SK-N-SH (cell line): ENCODE results near the gene AGBL4. TPM values are rescaled to one million over a fixed set of nuclear protein-coding genes. Genes with fewer than 3 reads are reported as not detected.

Experiments
- CTCF ChIA-PET: fragments of 300-600, 350-600 bp; formaldehyde crosslinking; extraction: SDS; loops from one replicate; lab custom pipeline; 2021; lab: Yijun Ruan, JAX
- POLR2A ChIA-PET: fragments of 350-600 bp; sonication (Branson Sonifier 250); formaldehyde crosslinking; extraction: SDS; loops from one replicate; lab custom pipeline; 2020; ENCODE audit warnings: antibody characterized with exemption, inconsistent platforms; lab: Yijun Ruan, JAX
- DNase-seq: peaks from one replicate; pipeline ENCODE4 v3.0.0; 2012
- H2AFZ ChIP-seq: fragments of 200-600 bp; sonication (generic); 2 replicates; pipeline ENCODE4 v1.8.1; 2016; ENCODE audit warnings: antibody characterized with exemption, mild to moderate bottlenecking, low read depth
- H3F3A ChIP-seq: fragments of 200-600 bp; sonication (generic); replicated peaks from 2 replicates; pipeline ENCODE3; 2016; ENCODE audit warnings: antibody characterized with exemption, mild to moderate bottlenecking; ENCODE audit not compliant: insufficient read depth
- H3K27ac ChIP-seq, 2 experiments: fragments of 200-500 bp in 1 of 2; fragments of 200-600 bp in 1 of 2; sonication (Bioruptor generic) in 1 of 2; sonication (generic), shearing (Covaris generic) in 1 of 2; 2 replicates each; pipeline versions ENCODE4 v1.5.1 to v1.6.1; 2014 to 2016; ENCODE audit warnings: low read depth in 2 of 2, inconsistent platforms in 1 of 2, low read length in 1 of 2, mild to moderate bottlenecking in 1 of 2, mixed read lengths in 1 of 2
- H3K27me3 ChIP-seq: fragments of 200-600 bp; sonication (generic), shearing (Covaris generic); 2 replicates; pipeline ENCODE4 v1.6.1; 2016; ENCODE audit warnings: mixed run types; ENCODE audit not compliant: insufficient read depth
- H3K36me3 ChIP-seq, 2 experiments: fragments of 200-500 bp in 1 of 2; fragments of 200-600 bp in 1 of 2; sonication (Bioruptor generic) in 1 of 2; sonication (generic) in 1 of 2; replicated peaks in 1 of 2; 2 replicates each; pipeline versions ENCODE3 to v1.5.1; 2014 to 2016; ENCODE audit warnings: low read length in 1 of 2, mild to moderate bottlenecking in 1 of 2; ENCODE audit not compliant: insufficient read depth in 2 of 2, control insufficient read depth in 1 of 2
- H3K4me1 ChIP-seq, 2 experiments: fragments of 200-500 bp in 1 of 2; fragments of 200-600 bp in 1 of 2; sonication (Bioruptor generic) in 1 of 2; sonication (generic), shearing (Covaris generic) in 1 of 2; 2 replicates each; pipeline versions ENCODE4 v1.5.1 to v1.6.1; 2014 to 2016; ENCODE audit warnings: low read depth in 1 of 2, low read length in 1 of 2, mixed run types in 1 of 2; ENCODE audit not compliant: insufficient read depth in 2 of 2, control insufficient read depth in 1 of 2
- H3K4me2 ChIP-seq: fragments of 200-600 bp; sonication (generic), shearing (Covaris generic); 2 replicates; pipeline ENCODE4 v1.6.1; 2017; ENCODE audit warnings: mixed run types
- H3K4me3 ChIP-seq, 2 experiments: fragments of 200-500 bp in 1 of 2; fragments of 200-600 bp in 1 of 2; sonication (Bioruptor generic) in 1 of 2; sonication (generic), shearing (Covaris generic) in 1 of 2; 2 replicates each; pipeline versions ENCODE4 v1.5.1 to v1.8.1; 2014 to 2016; ENCODE audit warnings: low read depth in 2 of 2, inconsistent platforms in 1 of 2, low read length in 1 of 2, mild to moderate bottlenecking in 1 of 2, mixed read lengths in 1 of 2, moderate library complexity in 1 of 2
- H3K79me2 ChIP-seq: fragments of 200-600 bp; sonication (generic); 2 replicates; pipeline ENCODE4 v1.8.1; 2017; ENCODE audit warnings: mild to moderate bottlenecking; ENCODE audit not compliant: insufficient read depth
- H3K9ac ChIP-seq: fragments of 200-600 bp; sonication (generic); 2 replicates; pipeline ENCODE4 v1.6.1; 2017; ENCODE audit warnings: mixed run types
- H3K9me2 ChIP-seq: fragments of 200-600 bp; sonication (generic); 2 replicates; pipeline ENCODE4 v1.6.1; 2017; ENCODE audit warnings: mixed run types
- H3K9me3 ChIP-seq: fragments of 200-600 bp; sonication (generic); 2 replicates; pipeline ENCODE4 v1.6.1; 2017; ENCODE audit warnings: mixed run types, mild to moderate bottlenecking, moderate library complexity
- H4K20me1 ChIP-seq: fragments of 200-600 bp; sonication (generic); 2 replicates; pipeline ENCODE4 v1.6.1; 2017; ENCODE audit warnings: mild to moderate bottlenecking, mixed run types; ENCODE audit not compliant: insufficient read depth
- CHD2 ChIP-seq: fragments of 150-350 bp; IDR thresholded peaks from 2 replicates; pipeline ENCODE4 v1.6.1; 2018; ENCODE audit warnings: low read length; ENCODE audit not compliant: partially characterized antibody
- ELF1 ChIP-seq: IDR thresholded peaks from 2 replicates; pipeline ENCODE4 v1.4.0; 2012
- EP300 ChIP-seq, 2 experiments: IDR thresholded peaks; 2 replicates each; pipeline versions ENCODE4 v1.4.0 to v1.6.1; 2012; ENCODE audit warnings: borderline replicate concordance in 1 of 2, low read depth in 1 of 2, low read length in 1 of 2
- EZH2phosphoT487 ChIP-seq: fragments of 200-600 bp; sonication (generic); IDR thresholded peaks from 2 replicates; pipeline ENCODE4 v1.6.1; 2017; ENCODE audit warnings: low read depth, mixed run types, mild to moderate bottlenecking, antibody characterized with exemption, moderate library complexity, borderline replicate concordance
- FOXM1 ChIP-seq: IDR thresholded peaks from 2 replicates; pipeline ENCODE4 v1.4.0; 2012; ENCODE audit warnings: low read depth, mild to moderate bottlenecking
- GABPA ChIP-seq: IDR thresholded peaks from 2 replicates; pipeline ENCODE4 v1.4.0; 2012; ENCODE audit warnings: low read depth, mild to moderate bottlenecking
- NFIC ChIP-seq: IDR thresholded peaks from 2 replicates; pipeline ENCODE4 v1.4.0; 2012; ENCODE audit warnings: borderline replicate concordance
- POLR2AphosphoS5 ChIP-seq: IDR thresholded peaks from 2 replicates; pipeline ENCODE4 v1.6.1; 2012; ENCODE audit warnings: low read depth, low read length
- RAD21 ChIP-seq: IDR thresholded peaks from 2 replicates; pipeline ENCODE4 v1.6.1; 2012; ENCODE audit warnings: mild to moderate bottlenecking, low read length
- RFX5 ChIP-seq: IDR thresholded peaks from 2 replicates; pipeline ENCODE4 v1.6.1; 2012; ENCODE audit warnings: mild to moderate bottlenecking, improper control_type of control experiment, low read length
- RXRA ChIP-seq: IDR thresholded peaks from 2 replicates; pipeline ENCODE4 v1.4.0; 2012; ENCODE audit warnings: low read depth, mild to moderate bottlenecking, borderline replicate concordance
- SIN3A ChIP-seq: IDR thresholded peaks from 2 replicates; pipeline ENCODE4 v1.6.1; 2012; ENCODE audit warnings: low read depth, mild to moderate bottlenecking, low read length, moderate library complexity, borderline replicate concordance
- TEAD4 ChIP-seq: IDR thresholded peaks from 2 replicates; pipeline ENCODE4 v1.4.0; 2012; ENCODE audit warnings: mild to moderate bottlenecking, borderline replicate concordance; ENCODE audit not compliant: insufficient read depth
- WGBS: methylation state at CpG from one replicate; pipeline ENCODE4 v1.1.6; 2017; ENCODE audit warnings: low lambda C conversion rate; 5-methylcytosine and 5-hydroxymethylcytosine counted together
- polyA plus RNA-seq, 3 experiments: library from polyadenylated mRNA; depleted of rRNA; stranded (reverse); fragments of >200 nt; gene quantifications; 2 replicates each; pipeline ENCODE4 v1.2.3, GENCODE V29; 2012
- TF ChIP-seq, protein P1 (sequence below): IDR thresholded peaks from 2 replicates; pipeline ENCODE4 v1.6.1; 2012; ENCODE audit warnings: mild to moderate bottlenecking, low read depth, low read length, moderate library complexity
- TF ChIP-seq, protein P2 (sequence below): IDR thresholded peaks from 2 replicates; pipeline ENCODE4 v1.4.0; 2012; ENCODE audit warnings: low read depth
- TF ChIP-seq, protein P3 (sequence below): fragments of 150-350 bp; IDR thresholded peaks from 2 replicates; pipeline ENCODE4 v1.6.1; 2016; ENCODE audit warnings: mild to moderate bottlenecking, low read depth, low read length

The AGBL4 gene
- polyA plus RNA-seq, 1 of the 3 experiments (the other 2 are of a cell fraction) = 0.07 TPM

GRCh38 chr1:48588061-48588460, 1435.7 kb downstream of the AGBL4 start (continued):
- TF ChIP-seq, protein P1, sequence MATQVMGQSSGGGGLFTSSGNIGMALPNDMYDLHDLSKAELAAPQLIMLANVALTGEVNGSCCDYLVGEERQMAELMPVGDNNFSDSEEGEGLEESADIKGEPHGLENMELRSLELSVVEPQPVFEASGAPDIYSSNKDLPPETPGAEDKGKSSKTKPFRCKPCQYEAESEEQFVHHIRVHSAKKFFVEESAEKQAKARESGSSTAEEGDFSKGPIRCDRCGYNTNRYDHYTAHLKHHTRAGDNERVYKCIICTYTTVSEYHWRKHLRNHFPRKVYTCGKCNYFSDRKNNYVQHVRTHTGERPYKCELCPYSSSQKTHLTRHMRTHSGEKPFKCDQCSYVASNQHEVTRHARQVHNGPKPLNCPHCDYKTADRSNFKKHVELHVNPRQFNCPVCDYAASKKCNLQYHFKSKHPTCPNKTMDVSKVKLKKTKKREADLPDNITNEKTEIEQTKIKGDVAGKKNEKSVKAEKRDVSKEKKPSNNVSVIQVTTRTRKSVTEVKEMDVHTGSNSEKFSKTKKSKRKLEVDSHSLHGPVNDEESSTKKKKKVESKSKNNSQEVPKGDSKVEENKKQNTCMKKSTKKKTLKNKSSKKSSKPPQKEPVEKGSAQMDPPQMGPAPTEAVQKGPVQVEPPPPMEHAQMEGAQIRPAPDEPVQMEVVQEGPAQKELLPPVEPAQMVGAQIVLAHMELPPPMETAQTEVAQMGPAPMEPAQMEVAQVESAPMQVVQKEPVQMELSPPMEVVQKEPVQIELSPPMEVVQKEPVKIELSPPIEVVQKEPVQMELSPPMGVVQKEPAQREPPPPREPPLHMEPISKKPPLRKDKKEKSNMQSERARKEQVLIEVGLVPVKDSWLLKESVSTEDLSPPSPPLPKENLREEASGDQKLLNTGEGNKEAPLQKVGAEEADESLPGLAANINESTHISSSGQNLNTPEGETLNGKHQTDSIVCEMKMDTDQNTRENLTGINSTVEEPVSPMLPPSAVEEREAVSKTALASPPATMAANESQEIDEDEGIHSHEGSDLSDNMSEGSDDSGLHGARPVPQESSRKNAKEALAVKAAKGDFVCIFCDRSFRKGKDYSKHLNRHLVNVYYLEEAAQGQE = no peak
- TF ChIP-seq, protein P2, sequence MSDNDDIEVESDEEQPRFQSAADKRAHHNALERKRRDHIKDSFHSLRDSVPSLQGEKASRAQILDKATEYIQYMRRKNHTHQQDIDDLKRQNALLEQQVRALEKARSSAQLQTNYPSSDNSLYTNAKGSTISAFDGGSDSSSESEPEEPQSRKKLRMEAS = no peak
- TF ChIP-seq RAD21 (no peak), GABPA (no peak), CHD2 (no peak)

DNA sequence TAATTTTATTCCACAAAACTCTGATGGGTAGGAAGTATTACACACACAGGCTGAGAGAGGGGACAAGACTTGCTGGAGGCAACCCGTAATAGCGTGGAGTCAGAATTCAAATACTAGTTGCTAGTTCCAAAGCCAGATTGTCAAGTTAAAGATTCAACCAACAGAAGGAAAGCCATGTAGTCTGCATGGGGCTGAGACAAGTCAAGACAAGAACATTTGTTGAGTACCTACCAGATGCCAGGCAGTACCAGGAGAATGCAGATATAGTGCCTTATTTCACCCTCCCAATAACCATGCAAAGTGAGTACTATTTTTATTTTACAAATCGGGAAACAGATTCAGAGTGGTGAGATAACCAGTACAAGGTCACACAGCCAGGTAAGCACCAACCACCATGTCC, 1441.3 kb downstream of the AGBL4 start:
- Histone ChIP-seq H3K9me2 (no peaks in the 10 kb centered on the region), H3K36me3 (no peaks in the 10 kb centered on the region), H3K4me1 (peaks cover 0 to 9% of the 10 kb centered on the region in 2 experiments; a peak in 2 of 4 replicates), H3K4me3 (no peak overlapping the region), H3K9ac (no peak overlapping the region), H3K27me3 (no peaks in the 10 kb centered on the region), H3K4me2 (no peak overlapping the region), H3K27ac (no peak overlapping the region), H3F3A (no peaks in the 10 kb centered on the region), H3K79me2 (no peaks in the 10 kb centered on the region), H2AFZ (no peak overlapping the region), H3K9me3 (no peaks in the 10 kb centered on the region), H4K20me1 (no peaks in the 10 kb centered on the region)
- ChIA-PET CTCF (interaction anchor here (2.9 to 4.6 kb wide), 2 partner anchors 10 to 114 kb away, joined by 12 to 25 read pairs; no protein-coding TSS in a partner anchor), POLR2A (no interaction called here)
- no peak for DNase-seq
- 74% methylated on average over 3 of the region's 3 CpGs for WGBS
- no peak for TF ChIP-seq TEAD4
- no peak for TF ChIP-seq ELF1
- no peak for TF ChIP-seq RXRA
- TF ChIP-seq RAD21 = no peak
- TF ChIP-seq RFX5 = no peak
- no peak for TF ChIP-seq EP300 (IDR thresholded peaks at IDR 0.05; ENCODE audit: borderline replicate concordance in 1 of 2, low read depth in 1 of 2, low read length in 1 of 2)
- no peak for TF ChIP-seq GABPA
- TF ChIP-seq SIN3A = no peak
- TF ChIP-seq CHD2 = no peak
- TF ChIP-seq POLR2AphosphoS5 = no peak
- no peak for TF ChIP-seq FOXM1
- TF ChIP-seq, protein P3, sequence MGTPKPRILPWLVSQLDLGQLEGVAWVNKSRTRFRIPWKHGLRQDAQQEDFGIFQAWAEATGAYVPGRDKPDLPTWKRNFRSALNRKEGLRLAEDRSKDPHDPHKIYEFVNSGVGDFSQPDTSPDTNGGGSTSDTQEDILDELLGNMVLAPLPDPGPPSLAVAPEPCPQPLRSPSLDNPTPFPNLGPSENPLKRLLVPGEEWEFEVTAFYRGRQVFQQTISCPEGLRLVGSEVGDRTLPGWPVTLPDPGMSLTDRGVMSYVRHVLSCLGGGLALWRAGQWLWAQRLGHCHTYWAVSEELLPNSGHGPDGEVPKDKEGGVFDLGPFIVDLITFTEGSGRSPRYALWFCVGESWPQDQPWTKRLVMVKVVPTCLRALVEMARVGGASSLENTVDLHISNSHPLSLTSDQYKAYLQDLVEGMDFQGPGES = no peak
- TF ChIP-seq NFIC = no peak
- no peak for TF ChIP-seq EZH2phosphoT487
